Inflammatory macrophage treated with lipopolysaccharide for 1 hour (primary cell): ENCODE measurements around the gene CDIP1.

Experiments used
- DNase-seq, 2 donors: peaks; one replicate each; pipeline ENCODE4 v3.0.0-alpha.2; 2020 to 2022

Gene CDIP1

GRCh38 chr16:4537376-4538343 is 913 bp downstream of the CDIP1 start:
- no peak for DNase-seq

- DNase-seq, result no peak
Observed at GRCh38 chr16:4536391-4537106, 2.0 kb downstream of the CDIP1 start.

GRCh38 chr16:4535627-4536108 is 2.9 kb downstream of the CDIP1 start:
- DNase-seq, result peak in 1 of 2 donors; percentile 3

- no peak for DNase-seq
Observed at GRCh38 chr16:4534151-4534790, 4.3 kb downstream of the CDIP1 start.

GRCh38 chr16:4533490-4533889 is 5.1 kb downstream of the CDIP1 start:
- DNase-seq, result no peak

GRCh38 chr16:4532238-4532637 is 6.3 kb downstream of the CDIP1 start:
- no peak for DNase-seq

GRCh38 chr16:4531811-4532210 is 6.8 kb downstream of the CDIP1 start:
- DNase-seq, result no peak

- DNase-seq, result no peak
Observed at GRCh38 chr16:4529085-4530060, 9.2 kb downstream of the CDIP1 start.

GRCh38 chr16:4525634-4526277 is 12.8 kb downstream of the CDIP1 start:
- no peak for DNase-seq

- DNase-seq, result no peak
Observed at GRCh38 chr16:4525069-4525468, 13.5 kb downstream of the CDIP1 start.

GRCh38 chr16:4524571-4524970 is 14.0 kb downstream of the CDIP1 start:
- no peak for DNase-seq

- DNase-seq, result no peak
Observed at GRCh38 chr16:4523686-4524085, 14.9 kb downstream of the CDIP1 start.

GRCh38 chr16:4522051-4522581 is 16.5 kb downstream of the CDIP1 start:
- DNase-seq, result no peak

GRCh38 chr16:4520913-4521312 is 17.7 kb downstream of the CDIP1 start:
- no peak for DNase-seq

GRCh38 chr16:4519274-4520058 is 19.1 kb downstream of the CDIP1 start:
- no peak for DNase-seq

- DNase-seq, result no peak
Observed at GRCh38 chr16:4517812-4518680, 20.5 kb downstream of the CDIP1 start.

GRCh38 chr16:4515611-4516233 is 22.9 kb downstream of the CDIP1 start:
- DNase-seq, result peak; percentile 83 to 85

- DNase-seq, result no peak
Observed at GRCh38 chr16:4514606-4515005, 24.0 kb downstream of the CDIP1 start.

- no peak for DNase-seq
Observed at GRCh38 chr16:4513881-4514280, 24.7 kb downstream of the CDIP1 start.
